ENCODE data around the gene YIF1B.

Gene YIF1B

DNA sequence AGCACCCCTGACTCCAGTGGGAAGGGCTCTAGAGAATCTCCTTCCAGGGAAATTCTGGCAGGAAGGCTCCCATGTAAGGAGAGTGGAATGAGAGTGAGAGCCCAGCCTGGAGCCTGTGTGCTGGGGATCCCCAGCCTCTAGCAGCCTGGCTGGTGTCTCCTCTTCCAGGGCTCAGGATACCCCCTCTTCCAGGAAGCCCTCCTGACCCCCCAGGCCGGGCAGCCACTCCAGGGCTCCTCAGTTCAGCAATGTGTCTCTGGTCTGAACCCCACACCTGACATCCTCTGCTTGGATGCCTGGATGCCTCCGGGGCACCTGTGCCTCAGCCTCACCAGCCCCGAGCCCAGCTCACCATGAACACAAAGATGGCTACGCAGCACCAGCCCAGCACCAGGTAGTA is 8.7 kb downstream of the YIF1B start:
- Histone ChIP-seq H2AFZ (ENCODE audit: low read depth, low read length) (no peak overlapping the region), H3K36me3 (replicated peaks; ENCODE audit: low read depth, low read length) (peaks cover 6% of the 10 kb centered on the region), H3K4me3 (ENCODE audit: low read length) (no peak overlapping the region), H3K27ac (ENCODE audit: low read length) (no peak overlapping the region), H3K79me2 (ENCODE audit: low read length) (no peaks in the 10 kb centered on the region), H3K4me2 (ENCODE audit: low read length) (no peak overlapping the region), H3K4me1 (ENCODE audit: low read length) (no peaks in the 10 kb centered on the region), H4K20me1 (ENCODE audit: insufficient read depth, low read length) (peaks cover 4% of the 10 kb centered on the region; the same call in 1 of the 2 replicates), H3K9ac (ENCODE audit: low read length) (no peak overlapping the region), H3K9me3 (ENCODE audit: insufficient read depth, low read length) (no peaks in the 10 kb centered on the region), H3K27me3 (ENCODE audit: low read depth, low read length) (no peaks in the 10 kb centered on the region)
- TF ChIP-seq EZH2phosphoT487 (IDR thresholded peaks at IDR 0.05; ENCODE audit: low read depth) (no peak), CTCF (IDR thresholded peaks at IDR 0.05; ENCODE audit: low read depth, low read length) (no peak)

DNA sequence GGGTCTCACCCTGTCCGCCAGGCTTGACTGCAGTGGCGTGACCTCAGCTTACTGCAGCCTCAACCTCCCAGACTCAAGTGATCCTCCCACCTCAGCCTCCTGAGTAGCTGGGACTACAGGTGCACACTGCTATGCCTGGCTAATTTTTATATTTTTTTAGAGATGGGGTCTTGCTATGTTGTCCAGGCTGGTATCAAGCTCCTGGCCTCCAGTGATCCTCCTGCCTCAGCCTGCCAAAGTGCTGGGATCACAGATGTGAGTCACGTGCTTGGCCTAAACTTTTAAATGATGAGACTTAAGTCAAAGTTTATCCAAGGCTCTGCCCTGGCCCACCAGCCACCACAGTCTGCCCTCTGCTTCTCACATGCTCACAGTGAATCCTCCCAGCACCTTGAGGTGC is 9.5 kb downstream of the YIF1B start:
- Histone ChIP-seq H3K9me3 (ENCODE audit: insufficient read depth, low read length) (no peaks in the 10 kb centered on the region), H3K4me2 (ENCODE audit: low read length) (no peak overlapping the region), H2AFZ (ENCODE audit: low read depth, low read length) (no peak overlapping the region), H4K20me1 (ENCODE audit: insufficient read depth, low read length) (peaks cover 4% of the 10 kb centered on the region; the same call in 1 of the 2 replicates), H3K4me3 (ENCODE audit: low read length) (no peak overlapping the region), H3K79me2 (ENCODE audit: low read length) (no peaks in the 10 kb centered on the region), H3K4me1 (ENCODE audit: low read length) (no peaks in the 10 kb centered on the region), H3K27me3 (ENCODE audit: low read depth, low read length) (no peaks in the 10 kb centered on the region), H3K9ac (ENCODE audit: low read length) (no peak overlapping the region), H3K27ac (ENCODE audit: low read length) (no peak overlapping the region), H3K36me3 (replicated peaks; ENCODE audit: low read depth, low read length) (peaks cover 6% of the 10 kb centered on the region)
- TF ChIP-seq CTCF (IDR thresholded peaks at IDR 0.05; ENCODE audit: low read depth, low read length) (no peak), EZH2phosphoT487 (IDR thresholded peaks at IDR 0.05; ENCODE audit: low read depth) (no peak)

- TF ChIP-seq CTCF (IDR thresholded peaks at IDR 0.05; ENCODE audit: low read depth, low read length) (no peak), EZH2phosphoT487 (IDR thresholded peaks at IDR 0.05; ENCODE audit: low read depth) (no peak)
- H3K27ac ChIP-seq (ENCODE audit: low read length), result no peak overlapping the region
- H3K36me3 ChIP-seq (replicated peaks; ENCODE audit: low read depth, low read length), result peaks cover 6% of the 10 kb centered on the region
- no peak overlapping the region for H3K4me3 ChIP-seq (ENCODE audit: low read length)
- H3K27me3 ChIP-seq (ENCODE audit: low read depth, low read length), result no peaks in the 10 kb centered on the region
- no peak overlapping the region for H3K9ac ChIP-seq (ENCODE audit: low read length)
- H3K9me3 ChIP-seq (ENCODE audit: insufficient read depth, low read length), result no peaks in the 10 kb centered on the region
- no peak overlapping the region for H3K4me2 ChIP-seq (ENCODE audit: low read length)
- H2AFZ ChIP-seq (ENCODE audit: low read depth, low read length), result no peak overlapping the region
- no peaks in the 10 kb centered on the region for H3K4me1 ChIP-seq (ENCODE audit: low read length)
- H3K79me2 ChIP-seq (ENCODE audit: low read length), result no peaks in the 10 kb centered on the region
- H4K20me1 ChIP-seq (ENCODE audit: insufficient read depth, low read length), result peaks cover 4% of the 10 kb centered on the region; the same call in 1 of the 2 replicates
Observed at GRCh38 chr19:38304866-38305429, 10.8 kb downstream of the YIF1B start.

DNA sequence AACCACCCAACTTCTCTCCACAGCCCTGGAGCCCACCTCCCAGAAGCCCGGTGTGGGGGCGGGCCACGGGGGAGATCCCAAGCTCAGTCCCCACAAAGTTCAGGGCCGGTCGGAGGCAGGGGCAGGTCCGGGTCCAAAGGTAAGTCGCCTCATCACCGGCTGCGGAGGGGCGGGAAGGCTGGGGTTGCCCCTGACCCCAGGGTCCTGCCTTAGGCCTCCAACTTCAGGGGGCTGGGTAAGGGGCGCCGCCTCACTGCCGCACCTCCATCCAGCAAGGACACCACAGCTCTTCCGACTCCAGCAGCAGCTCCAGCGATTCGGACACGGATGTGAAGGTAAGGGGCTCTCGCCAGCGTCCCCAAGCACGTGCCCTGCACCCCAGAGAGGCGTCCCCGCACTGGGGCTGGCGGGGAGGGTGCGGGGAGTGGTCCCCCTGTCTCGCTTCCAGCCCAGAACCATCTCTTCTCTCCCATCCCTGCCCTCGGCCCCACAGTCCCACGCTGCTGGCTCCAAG is 11.3 kb downstream of the YIF1B start:
- no peak overlapping the region for H3K27ac ChIP-seq (ENCODE audit: low read length)
- TF ChIP-seq CTCF (IDR thresholded peaks at IDR 0.05; ENCODE audit: low read depth, low read length) (no peak), EZH2phosphoT487 (IDR thresholded peaks at IDR 0.05; ENCODE audit: low read depth) (no peak)
- H3K4me1 ChIP-seq (ENCODE audit: low read length), result no peaks in the 10 kb centered on the region
- no peaks in the 10 kb centered on the region for H3K27me3 ChIP-seq (ENCODE audit: low read depth, low read length)
- no peaks in the 10 kb centered on the region for H3K79me2 ChIP-seq (ENCODE audit: low read length)
- H3K36me3 ChIP-seq (replicated peaks; ENCODE audit: low read depth, low read length), result peaks cover 6% of the 10 kb centered on the region
- no peak overlapping the region for H3K4me3 ChIP-seq (ENCODE audit: low read length)
- no peaks in the 10 kb centered on the region for H3K9me3 ChIP-seq (ENCODE audit: insufficient read depth, low read length)
- H4K20me1 ChIP-seq (ENCODE audit: insufficient read depth, low read length), result peaks cover 4% of the 10 kb centered on the region; the same call in 1 of the 2 replicates
- H2AFZ ChIP-seq (ENCODE audit: low read depth, low read length), result no peak overlapping the region
- H3K9ac ChIP-seq (ENCODE audit: low read length), result no peak overlapping the region
- no peak overlapping the region for H3K4me2 ChIP-seq (ENCODE audit: low read length)
